GM12875 (cell line): ENCODE data around the gene SOX1.

Experiments
- H3K4me3 ChIP-seq: one replicate; pipeline ENCODE4 v1.5.1; 2011; ENCODE audit warnings: low read depth, low read length, control low read depth
- CTCF ChIP-seq: IDR thresholded peaks from 2 replicates; pipeline ENCODE4 v1.5.1; 2011; ENCODE audit warnings: low read depth, mild to moderate bottlenecking, control low read depth, inconsistent platforms, low read length, moderate library complexity, borderline replicate concordance; ENCODE audit not compliant: insufficient read depth

The SOX1 gene

GRCh38 chr13:112073245-112074138 lies 6.5 kb downstream of the SOX1 start:
- TF ChIP-seq CTCF = no peak
- no peak overlapping the region for H3K4me3 ChIP-seq

- TF ChIP-seq CTCF = no peak
- no peak overlapping the region for H3K4me3 ChIP-seq
Observed at GRCh38 chr13:112074139-112074865, 7.4 kb downstream of the SOX1 start.

- H3K4me3 ChIP-seq = no peak overlapping the region
- TF ChIP-seq CTCF = no peak
Observed at GRCh38 chr13:112077729-112078128, 10.8 kb downstream of the SOX1 start.

GRCh38 chr13:112078216-112078615 lies 11.3 kb downstream of the SOX1 start:
- no peak for TF ChIP-seq CTCF
- H3K4me3 ChIP-seq = no peak overlapping the region

- TF ChIP-seq CTCF = no peak
- H3K4me3 ChIP-seq = no peak overlapping the region
Observed at GRCh38 chr13:112078879-112079531, 12.1 kb downstream of the SOX1 start.

- TF ChIP-seq CTCF = no peak
- H3K4me3 ChIP-seq = no peak overlapping the region
Observed at GRCh38 chr13:112079696-112080095, 12.7 kb downstream of the SOX1 start.

GRCh38 chr13:112083971-112084370 lies 17.0 kb downstream of the SOX1 start:
- no peak for TF ChIP-seq CTCF
- no peak overlapping the region for H3K4me3 ChIP-seq
